ENCODE results near the gene AGA.

AGA gene

GRCh38 chr4:177384856-177385397, 57.3 kb downstream of the AGA start:
- no peak for DNase-seq

GRCh38 chr4:177381762-177382310, 60.4 kb downstream of the AGA start:
- DNase-seq, result no peak

All from NCI-H2171 treated with DMSO at 0.1 percent for 48 hours (cell line).